Panc1 (cell line): Measurements from ENCODE around the gene FAM184B. TPM values are rescaled to one million over a fixed set of nuclear protein-coding genes. Genes with fewer than 3 reads are reported as not detected.

Source experiments
- ATAC-seq: fragments of 200-7000 bp; cut with Tn5 transposase; 2 replicates; pipeline ENCODE4 v1.9.1; 2020; ENCODE audit warnings: mild to moderate bottlenecking, moderate library complexity
- BruUV-seq: library from RNA; stranded (reverse); fragments of 400-500 nt; replicated peaks from 2 replicates; lab custom pipeline; 2021; lab: Mats Ljungman, UMichigan
- CTCF ChIA-PET: fragments of 300-600 bp; sonication (Branson Sonifier 250); formaldehyde crosslinking; loops from one replicate; lab custom pipeline; 2022; ENCODE audit warnings: antibody characterized with exemption; lab: Charles Lee
- POLR2A ChIA-PET: fragments of 300-600 bp; sonication (Branson Sonifier 250); formaldehyde crosslinking; loops from one replicate; lab custom pipeline; 2022; ENCODE audit warnings: antibody characterized with exemption; lab: Charles Lee
- DNase-seq: peaks from one replicate; pipeline ENCODE4 v3.0.0-alpha.2; 2010; ENCODE audit warnings: low read depth, low spot score
- H3K27ac ChIP-seq: 2 replicates; pipeline ENCODE4 v1.5.1; 2011; ENCODE audit warnings: mild to moderate bottlenecking, low read length, inconsistent platforms
- H3K27me3 ChIP-seq: fragments of 200-500 bp; sonication (Bioruptor generic); 2 replicates; pipeline ENCODE4 v1.6.0; 2014; ENCODE audit warnings: low read length, inconsistent platforms; ENCODE audit not compliant: control insufficient read depth, insufficient read depth
- H3K36me3 ChIP-seq: fragments of 200-500 bp; sonication (Bioruptor generic); 2 replicates; pipeline ENCODE4 v1.5.1; 2014; ENCODE audit warnings: inconsistent platforms, mild to moderate bottlenecking, low read length, moderate library complexity; ENCODE audit not compliant: control insufficient read depth, insufficient read depth
- H3K4me1 ChIP-seq: 2 replicates; pipeline ENCODE4 v1.5.1; 2011; ENCODE audit warnings: inconsistent platforms, mild to moderate bottlenecking, low read length, moderate library complexity; ENCODE audit not compliant: control insufficient read depth, insufficient read depth
- H3K4me3 ChIP-seq, 2 experiments: 2 replicates each; pipeline ENCODE4 v1.5.1; 2011 to 2012; ENCODE audit warnings: low read depth in 2 of 2, low read length in 2 of 2, mild to moderate bottlenecking in 2 of 2, inconsistent platforms in 1 of 2, moderate library complexity in 1 of 2
- H3K9me3 ChIP-seq: fragments of 200-500 bp; sonication (Bioruptor generic); 2 replicates; pipeline ENCODE4 v1.5.1; 2014; ENCODE audit warnings: low read depth, mild to moderate bottlenecking, inconsistent platforms, low read length, moderate library complexity; ENCODE audit not compliant: control insufficient read depth, insufficient read depth
- CTCF ChIP-seq: fragments of 450-650 bp; IDR thresholded peaks from 2 replicates; pipeline ENCODE4 v1.5.1; 2017; ENCODE audit warnings: mild to moderate bottlenecking
- POLR2AphosphoS5 ChIP-seq: IDR thresholded peaks from 2 replicates; pipeline ENCODE4 v1.6.1; 2012; ENCODE audit warnings: mild to moderate bottlenecking, low read depth, low read length, moderate library complexity
- REST ChIP-seq, 2 experiments: IDR thresholded peaks; 2 replicates each; pipeline ENCODE4 v1.6.1; 2011 to 2012; ENCODE audit warnings: low read depth in 2 of 2, control low read depth in 1 of 2, low read length in 1 of 2, mild to moderate bottlenecking in 1 of 2, moderate library complexity in 1 of 2; ENCODE audit not compliant: insufficient read depth in 1 of 2
- SIN3A ChIP-seq: IDR thresholded peaks from 2 replicates; pipeline ENCODE4 v1.6.1; 2012; ENCODE audit warnings: low read depth, mild to moderate bottlenecking, low read length, moderate library complexity, borderline replicate concordance; ENCODE audit not compliant: insufficient read depth
- TCF7L2 ChIP-seq: IDR thresholded peaks from 2 replicates; pipeline ENCODE4 v1.6.1; 2011; ENCODE audit warnings: mild to moderate bottlenecking, low read depth, low read length, inconsistent platforms
- in situ Hi-C: cut with HindIII; loops from 2 replicates; pipeline ENCODE4 v1.10.0; 2016; ENCODE audit warnings: low sequenced_read_pairs, low pct_unique_long_range_greater_than_20kb
- intact Hi-C: fragments of 100-400 bp; cut with micrococcal nuclease; formaldehyde crosslinking; loops from one replicate; pipeline ENCODE4 v1.10.0; 2022; ENCODE audit not compliant: unreplicated experiment
- total RNA-seq: library from RNA; stranded (reverse); gene quantifications from one replicate; pipeline ENCODE4 v1.2.1, GENCODE V29; 2021; ENCODE audit not compliant: unreplicated experiment

The FAM184B gene
- total RNA-seq, 1 experiment from 2014 or later = 0.03 TPM

- in situ Hi-C loops = no loop called here
- no peaks in the 10 kb centered on the region for H3K36me3 ChIP-seq
- H3K27ac ChIP-seq = no peak overlapping the region
- CTCF ChIA-PET = no interaction called here
- H3K4me1 ChIP-seq = no peaks in the 10 kb centered on the region
- POLR2A ChIA-PET = no interaction called here
- DNase-seq (no peak), ATAC-seq (no peak)
- TF ChIP-seq POLR2AphosphoS5 (no peak), CTCF (no peak), TCF7L2 (no peak), SIN3A (no peak), REST (IDR thresholded peaks at IDR 0.05; ENCODE audit: insufficient read depth in 1 of 2, low read depth in 2 of 2, low read length in 1 of 2) (no peak)
- H3K4me3 ChIP-seq = no peak overlapping the region
- BruUV-seq = no TSS peak
- intact Hi-C loops = no loop called here
- H3K27me3 ChIP-seq = no peaks in the 10 kb centered on the region
- no peaks in the 10 kb centered on the region for H3K9me3 ChIP-seq
Observed at GRCh38 chr4:17740702-17741101, 40.7 kb downstream of the FAM184B start.

DNA sequence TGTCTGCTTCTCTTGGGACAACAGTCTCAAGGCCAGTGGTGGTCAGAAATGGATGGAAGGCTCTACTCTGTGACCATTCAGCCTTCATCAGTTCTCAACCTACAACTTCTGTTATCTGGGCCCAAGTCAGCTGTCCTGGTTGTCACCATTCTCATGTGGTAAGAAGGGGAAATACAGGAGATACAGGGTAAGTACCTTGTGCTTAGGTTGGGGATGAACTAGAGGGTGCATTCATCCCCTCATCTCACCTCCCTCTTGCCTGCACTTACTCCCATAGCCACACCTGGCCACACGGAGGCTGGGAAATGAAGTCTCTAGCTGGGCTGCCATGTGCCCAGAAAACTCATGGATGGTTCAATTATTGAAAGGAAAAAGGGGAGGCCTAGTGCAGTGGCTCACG is 44.9 kb downstream of the FAM184B start:
- intact Hi-C loops (no loop called here), in situ Hi-C loops (no loop called here)
- no peak overlapping the region for H3K4me3 ChIP-seq
- TF ChIP-seq TCF7L2 (no peak), REST (IDR thresholded peaks at IDR 0.05; ENCODE audit: insufficient read depth in 1 of 2, low read depth in 2 of 2, low read length in 1 of 2) (no peak), POLR2AphosphoS5 (no peak), SIN3A (no peak), CTCF (no peak)
- DNase-seq (no peak), ATAC-seq (no peak)
- H3K27ac ChIP-seq = no peak overlapping the region
- no peaks in the 10 kb centered on the region for H3K9me3 ChIP-seq
- BruUV-seq = no TSS peak
- H3K27me3 ChIP-seq = no peaks in the 10 kb centered on the region
- no peaks in the 10 kb centered on the region for H3K36me3 ChIP-seq
- POLR2A ChIA-PET = no interaction called here
- CTCF ChIA-PET = no interaction called here
- H3K4me1 ChIP-seq = no peaks in the 10 kb centered on the region
